Effector memory CD4-positive, alpha-beta T cell (primary cell): ENCODE measurements around the gene MYO7A.

Experiments used
- DNase-seq, 3 donors: peaks; one replicate each; pipeline ENCODE4 v3.0.0-alpha.2; 2020
- H3K27ac ChIP-seq: 2 replicates; pipeline ENCODE4 v1.7.0; 2013; ENCODE audit warnings: mild to moderate bottlenecking, low read length, moderate library complexity; ENCODE audit not compliant: insufficient read depth, poor library complexity, severe bottlenecking
- H3K27me3 ChIP-seq: replicated peaks from 2 replicates; pipeline ENCODE4 v1.7.0; 2013; ENCODE audit warnings: mild to moderate bottlenecking, low read length; ENCODE audit not compliant: insufficient read depth, control insufficient read depth, poor library complexity, severe bottlenecking
- H3K36me3 ChIP-seq: 2 replicates; pipeline ENCODE4 v1.7.0; 2013; ENCODE audit warnings: mild to moderate bottlenecking, low read length, moderate library complexity; ENCODE audit not compliant: control insufficient read depth, insufficient read depth
- H3K4me1 ChIP-seq: 2 replicates; pipeline ENCODE4 v1.7.0; 2013; ENCODE audit warnings: low read length, mild to moderate bottlenecking; ENCODE audit not compliant: control insufficient read depth, insufficient read depth, poor library complexity, severe bottlenecking
- H3K4me3 ChIP-seq: 2 replicates; pipeline ENCODE4 v1.7.0; 2013; ENCODE audit warnings: low read length, low read depth, mild to moderate bottlenecking; ENCODE audit not compliant: insufficient read depth, poor library complexity, severe bottlenecking
- H3K9me3 ChIP-seq: 2 replicates; pipeline ENCODE4 v1.7.0; 2013; ENCODE audit warnings: mild to moderate bottlenecking, low read length, moderate library complexity; ENCODE audit not compliant: control insufficient read depth

The MYO7A gene

GRCh38 chr11:77175021-77175842 is 47.2 kb downstream of the MYO7A start:
- H3K9me3 ChIP-seq, result no peaks in the 10 kb centered on the region
- H3K4me3 ChIP-seq, result no peak overlapping the region
- DNase-seq, result no peak
- no peak overlapping the region for H3K27ac ChIP-seq
- no peaks in the 10 kb centered on the region for H3K4me1 ChIP-seq
- no peaks in the 10 kb centered on the region for H3K27me3 ChIP-seq
- no peaks in the 10 kb centered on the region for H3K36me3 ChIP-seq

- no peaks in the 10 kb centered on the region for H3K36me3 ChIP-seq
- no peak for DNase-seq
- H3K9me3 ChIP-seq, result no peaks in the 10 kb centered on the region
- no peaks in the 10 kb centered on the region for H3K27me3 ChIP-seq
- H3K4me3 ChIP-seq, result no peak overlapping the region
- no peak overlapping the region for H3K27ac ChIP-seq
- no peaks in the 10 kb centered on the region for H3K4me1 ChIP-seq
Measured at GRCh38 chr11:77175869-77176539, 48.0 kb downstream of the MYO7A start.

GRCh38 chr11:77176996-77177395 is 49.0 kb downstream of the MYO7A start:
- DNase-seq, result no peak
- Histone ChIP-seq H3K4me3 (no peak overlapping the region), H3K27me3 (no peaks in the 10 kb centered on the region), H3K4me1 (no peaks in the 10 kb centered on the region), H3K9me3 (no peaks in the 10 kb centered on the region), H3K27ac (no peak overlapping the region), H3K36me3 (no peaks in the 10 kb centered on the region)

GRCh38 chr11:77178150-77178549 is 50.1 kb downstream of the MYO7A start:
- Histone ChIP-seq H3K4me1 (no peaks in the 10 kb centered on the region), H3K27me3 (no peaks in the 10 kb centered on the region), H3K9me3 (no peaks in the 10 kb centered on the region), H3K27ac (no peak overlapping the region), H3K36me3 (no peaks in the 10 kb centered on the region), H3K4me3 (no peak overlapping the region)
- DNase-seq, result no peak

GRCh38 chr11:77179048-77179447 is 51.0 kb downstream of the MYO7A start:
- H3K4me1 ChIP-seq, result no peaks in the 10 kb centered on the region
- H3K36me3 ChIP-seq, result no peaks in the 10 kb centered on the region
- H3K27me3 ChIP-seq, result no peaks in the 10 kb centered on the region
- H3K27ac ChIP-seq, result no peak overlapping the region
- H3K4me3 ChIP-seq, result no peak overlapping the region
- H3K9me3 ChIP-seq, result no peaks in the 10 kb centered on the region
- no peak for DNase-seq

GRCh38 chr11:77179681-77180080 is 51.6 kb downstream of the MYO7A start:
- H3K27ac ChIP-seq, result no peak overlapping the region
- no peak overlapping the region for H3K4me3 ChIP-seq
- no peaks in the 10 kb centered on the region for H3K4me1 ChIP-seq
- DNase-seq, result no peak
- no peaks in the 10 kb centered on the region for H3K27me3 ChIP-seq
- no peaks in the 10 kb centered on the region for H3K9me3 ChIP-seq
- H3K36me3 ChIP-seq, result no peaks in the 10 kb centered on the region

- H3K27ac ChIP-seq, result no peak overlapping the region
- H3K9me3 ChIP-seq, result no peaks in the 10 kb centered on the region
- no peak overlapping the region for H3K4me3 ChIP-seq
- no peaks in the 10 kb centered on the region for H3K4me1 ChIP-seq
- no peaks in the 10 kb centered on the region for H3K27me3 ChIP-seq
- no peaks in the 10 kb centered on the region for H3K36me3 ChIP-seq
- no peak for DNase-seq
Measured at GRCh38 chr11:77180346-77180745, 52.3 kb downstream of the MYO7A start.

- Histone ChIP-seq H3K27ac (no peak overlapping the region), H3K36me3 (no peaks in the 10 kb centered on the region), H3K4me1 (no peaks in the 10 kb centered on the region), H3K27me3 (no peaks in the 10 kb centered on the region), H3K4me3 (no peak overlapping the region), H3K9me3 (no peaks in the 10 kb centered on the region)
- DNase-seq, result no peak
Measured at GRCh38 chr11:77181226-77181625, 53.2 kb downstream of the MYO7A start.

- Histone ChIP-seq H3K36me3 (no peaks in the 10 kb centered on the region), H3K27me3 (no peaks in the 10 kb centered on the region), H3K4me3 (no peak overlapping the region), H3K27ac (no peak overlapping the region), H3K9me3 (no peaks in the 10 kb centered on the region), H3K4me1 (no peaks in the 10 kb centered on the region)
- no peak for DNase-seq
Measured at GRCh38 chr11:77181799-77182541, 53.9 kb downstream of the MYO7A start.
